Measurements from ENCODE around the gene P2RY11. TPM values are rescaled to one million over a fixed set of nuclear protein-coding genes. Genes with fewer than 3 reads are reported as not detected.

The P2RY11 gene
- total RNA-seq, 1 experiment from 2014 or later: 60.6 TPM

GRCh38 chr19:10095948-10096614, 15.4 kb upstream of the P2RY11 start:
- peak overlapping the region; percentile 34 for H3K4me2 ChIP-seq (ENCODE audit: insufficient read depth, insufficient read length, low read length)
- peak overlapping the region; percentile 49 for H3K18ac ChIP-seq (ENCODE audit: insufficient read length, low read depth, low read length)
- no peak overlapping the region for H3K4ac ChIP-seq (ENCODE audit: low read depth, low read length)
- no peak overlapping the region for H3K27ac ChIP-seq (ENCODE audit: insufficient read length, low read depth, low read length)
- H3K23me2 ChIP-seq (ENCODE audit: insufficient read length, low read depth, low read length, poor library complexity, severe bottlenecking): peaks cover 3% of the 10 kb centered on the region
- no peak overlapping the region for H3K9ac ChIP-seq (ENCODE audit: extremely low read depth, insufficient read length, low read length)
- H2BK20ac ChIP-seq (ENCODE audit: low read depth, low read length, poor library complexity, severe bottlenecking): no peak overlapping the region
- no peak overlapping the region for H3T11ph ChIP-seq (ENCODE audit: low read length)
- H2BK12ac ChIP-seq (ENCODE audit: insufficient read length, low read depth, low read length): no peak overlapping the region
- H2BK5ac ChIP-seq (ENCODE audit: insufficient read length, low read length): no peak overlapping the region
- H3K79me1 ChIP-seq (ENCODE audit: insufficient read depth, low read depth, low read length, poor library complexity, severe bottlenecking): no peaks in the 10 kb centered on the region
- DNase-seq: peak; percentile 91
- H3K79me2 ChIP-seq (ENCODE audit: insufficient read depth, low read length): no peaks in the 10 kb centered on the region
- H3K4me1 ChIP-seq (ENCODE audit: insufficient read depth, low read length): no peaks in the 10 kb centered on the region
- H3K9me3 Mint-ChIP-seq: peaks cover 0 to 3% of the 10 kb centered on the region in 2 experiments; a peak in 2 of 5 replicates
- no peak overlapping the region for H3K23ac ChIP-seq (ENCODE audit: insufficient read length, low read depth, low read length)
- H2BK15ac ChIP-seq (ENCODE audit: low read depth, low read length): no peak overlapping the region
- no peaks in the 10 kb centered on the region for H4K20me1 ChIP-seq (ENCODE audit: control insufficient read depth, insufficient read depth, insufficient read length)
- H4K8ac ChIP-seq (replicated peaks; ENCODE audit: insufficient read length, low read depth, low read length): no peak overlapping the region
- H3K56ac ChIP-seq (ENCODE audit: insufficient read length, low read depth, low read length): no peak overlapping the region
- WGBS (ENCODE audit: extremely low coverage, insufficient read length, low lambda C conversion rate): no CpG with 5 or more reads among the region's 97 CpGs
- no peak overlapping the region for H4K5ac ChIP-seq (ENCODE audit: insufficient read length, low read depth, low read length)
- no peak overlapping the region for H2BK120ac ChIP-seq (ENCODE audit: low read depth, low read length, poor library complexity, severe bottlenecking)
- H3K27me3 Mint-ChIP-seq (ENCODE audit: low read depth): peaks cover 60% of the 10 kb centered on the region
- H4K91ac ChIP-seq (ENCODE audit: insufficient read length, low read depth, low read length): no peak overlapping the region
- no peak for TF ChIP-seq CTCF (conservative IDR thresholded peaks at IDR 0.05)
- H2AFZ ChIP-seq (ENCODE audit: low read length): no peak overlapping the region
- peaks cover 1 to 16% (median 7%) of the 10 kb centered on the region in 3 experiments; a peak in 5 of 7 replicates for H3K36me3 Mint-ChIP-seq (ENCODE audit: insufficient read depth in 1 of 3, low read depth in 3 of 3)
- H3K4me3 Mint-ChIP-seq: peak overlapping the region; percentile 19 to 65
- peak overlapping the region; percentile 78; the same call in 1 of the 2 replicates for H3K14ac ChIP-seq (ENCODE audit: insufficient read depth, low read length)
- peaks cover 3% of the 10 kb centered on the region for H3K27me3 ChIP-seq (ENCODE audit: insufficient read depth, low read length)
- H3K4me1 Mint-ChIP-seq: peaks cover 3% of the 10 kb centered on the region in 2 experiments; a peak in 3 of 4 replicates
- no peak overlapping the region for H3K27ac Mint-ChIP-seq
- H3K9me3 ChIP-seq (ENCODE audit: control insufficient read depth, low read depth, low read length): no peaks in the 10 kb centered on the region
- H2AK5ac ChIP-seq (ENCODE audit: insufficient read length, low read length): no peak overlapping the region
